Skeletal muscle satellite cell (primary cell): Measurements from ENCODE around the gene TMEM272. TPM values are rescaled to one million over a fixed set of nuclear protein-coding genes. Genes with fewer than 3 reads are reported as not detected.

Source experiments
- H3K27me3 ChIP-seq: 2 replicates; pipeline ENCODE4 v1.7.0; 2013; ENCODE audit warnings: low read length; ENCODE audit not compliant: control insufficient read depth, insufficient read depth
- H3K36me3 ChIP-seq: 2 replicates; pipeline ENCODE4 v1.7.0; 2013; ENCODE audit warnings: mild to moderate bottlenecking, control low read depth, low read length; ENCODE audit not compliant: insufficient read depth
- H3K4me1 ChIP-seq: 2 replicates; pipeline ENCODE4 v1.7.0; 2013; ENCODE audit warnings: low read length; ENCODE audit not compliant: control insufficient read depth, insufficient read depth
- H3K4me2 ChIP-seq: 2 replicates; pipeline ENCODE4 v1.7.0; 2013; ENCODE audit warnings: mild to moderate bottlenecking, low read length
- H3K4me3 ChIP-seq: 2 replicates; pipeline ENCODE4 v1.7.0; 2013; ENCODE audit warnings: low read length
- H3K9ac ChIP-seq: 2 replicates; pipeline ENCODE4 v1.7.0; 2013; ENCODE audit warnings: mild to moderate bottlenecking, low read depth, low read length, moderate library complexity
- H3K9me3 ChIP-seq: replicated peaks from 2 replicates; pipeline ENCODE4 v1.7.0; 2013; ENCODE audit warnings: mild to moderate bottlenecking, control low read depth, low read length
- total RNA-seq: library from RNA; depleted of rRNA; stranded (reverse); fragments of >200 nt; gene quantifications from 2 replicates; pipeline ENCODE4 v1.2.3, GENCODE V29; 2012; rRNA removed

The TMEM272 gene, protein sequence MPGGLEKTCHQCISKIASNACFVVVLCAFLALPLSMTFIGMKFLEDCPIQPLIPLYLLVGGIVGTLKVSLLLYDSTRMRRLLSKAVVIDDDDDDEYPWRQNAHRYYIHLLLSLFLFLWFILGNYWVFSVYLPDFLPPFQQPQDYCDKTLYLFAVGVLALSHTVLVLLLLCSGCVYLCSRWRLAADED
- total RNA-seq, result not detected in 2 replicates

DNA sequence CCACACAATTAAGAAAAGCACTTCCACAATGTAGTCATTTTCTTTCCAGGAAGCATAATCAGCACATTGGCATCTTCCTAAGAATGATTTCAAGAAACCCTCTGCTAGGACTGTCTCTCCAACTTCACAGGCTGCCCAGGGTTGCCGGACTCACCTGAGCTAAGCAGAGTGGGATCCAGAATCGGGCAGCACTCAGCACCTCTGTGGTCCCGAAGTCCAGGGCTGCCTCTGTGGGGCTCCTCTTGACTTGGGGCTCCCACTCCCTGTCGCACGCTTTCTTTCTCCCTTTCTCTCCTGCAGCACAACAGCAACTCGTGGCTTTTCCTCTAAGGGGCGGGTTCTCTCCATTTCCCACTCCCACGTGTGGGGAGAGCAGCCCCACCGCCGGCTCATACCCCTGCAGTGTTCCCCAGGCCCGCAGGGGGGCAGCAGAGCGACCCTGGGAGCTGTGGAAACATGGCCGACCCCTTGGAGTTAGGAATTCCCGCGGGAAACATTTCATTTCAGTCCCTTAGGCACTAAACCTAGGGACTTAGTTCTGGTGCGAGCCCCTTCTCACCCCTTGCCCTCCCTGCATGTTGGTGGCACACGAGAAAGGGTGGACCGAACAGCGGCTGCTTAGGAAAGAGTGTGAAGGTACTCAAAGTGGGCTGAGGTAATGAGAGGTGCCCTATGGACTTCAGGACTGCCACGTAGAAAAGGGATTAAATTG is at the start of gene TMEM272:
TMEM272 (minus strand) TSS at position 316 of the 712 bp plus-strand sequence. CDS start 6,647 bp downstream, outside the sequence.
- no peak within 1 kb of the TSS for H3K9ac ChIP-seq
- H3K27me3 ChIP-seq, result peaks cover 41% of the 10 kb centered on the region
- no peaks in the 10 kb centered on the region for H3K4me1 ChIP-seq
- H3K4me3 ChIP-seq, result no peak within 1 kb of the TSS
- H3K36me3 ChIP-seq, result no peaks in the 10 kb centered on the region
- peak within 1 kb of the TSS; percentile 43 for H3K4me2 ChIP-seq
- no peaks in the 10 kb centered on the region for H3K9me3 ChIP-seq

DNA sequence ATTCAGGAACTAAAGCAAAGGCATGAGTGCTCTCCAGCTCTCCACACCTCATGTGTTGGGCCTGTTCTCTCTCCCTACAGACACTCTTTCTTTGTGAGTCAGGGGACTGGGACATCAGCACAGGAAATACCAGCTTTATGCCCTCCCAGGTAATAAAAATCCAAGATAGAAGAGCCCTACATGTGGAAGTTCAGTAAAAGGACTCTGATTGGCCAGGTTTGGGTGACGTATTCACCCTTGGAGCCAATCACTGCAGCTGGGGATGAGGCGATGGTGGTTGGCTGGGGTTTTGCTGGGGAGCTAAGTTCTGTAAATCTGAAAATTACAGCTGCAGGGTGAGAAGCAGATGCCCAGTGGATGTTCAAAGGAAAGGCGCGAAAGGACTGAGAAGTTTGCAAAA is 49.3 kb upstream of the TMEM272 start:
- H3K36me3 ChIP-seq, result no peaks in the 10 kb centered on the region
- H3K9ac ChIP-seq, result no peak overlapping the region
- peaks cover 32% of the 10 kb centered on the region for H3K27me3 ChIP-seq
- H3K4me2 ChIP-seq, result no peak overlapping the region
- no peak overlapping the region for H3K4me3 ChIP-seq
- no peaks in the 10 kb centered on the region for H3K9me3 ChIP-seq
- H3K4me1 ChIP-seq, result no peaks in the 10 kb centered on the region

DNA sequence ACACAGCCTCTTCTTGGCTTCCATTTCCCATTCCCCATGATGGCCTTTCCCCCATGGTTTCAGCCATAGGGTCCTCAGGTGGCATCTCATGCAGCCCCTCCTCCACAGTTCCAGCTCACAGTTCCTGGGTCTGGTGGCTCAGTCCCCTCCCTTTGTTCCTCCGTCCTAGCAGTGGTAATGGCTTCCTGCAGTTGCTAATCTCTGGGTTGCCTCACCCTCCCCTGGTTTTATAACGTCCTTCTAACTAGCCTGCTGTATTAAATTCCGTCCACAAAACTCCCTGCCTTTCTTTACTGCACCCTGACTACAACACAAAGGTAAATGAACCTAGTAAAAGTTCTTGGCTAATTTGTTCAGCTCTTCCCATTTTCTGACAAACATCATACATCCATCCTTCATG is 47.7 kb upstream of the TMEM272 start:
- Histone ChIP-seq H3K4me1 (no peaks in the 10 kb centered on the region), H3K9ac (no peak overlapping the region), H3K9me3 (no peaks in the 10 kb centered on the region), H3K36me3 (no peaks in the 10 kb centered on the region), H3K27me3 (peaks cover 21% of the 10 kb centered on the region), H3K4me2 (no peak overlapping the region), H3K4me3 (no peak overlapping the region)

DNA sequence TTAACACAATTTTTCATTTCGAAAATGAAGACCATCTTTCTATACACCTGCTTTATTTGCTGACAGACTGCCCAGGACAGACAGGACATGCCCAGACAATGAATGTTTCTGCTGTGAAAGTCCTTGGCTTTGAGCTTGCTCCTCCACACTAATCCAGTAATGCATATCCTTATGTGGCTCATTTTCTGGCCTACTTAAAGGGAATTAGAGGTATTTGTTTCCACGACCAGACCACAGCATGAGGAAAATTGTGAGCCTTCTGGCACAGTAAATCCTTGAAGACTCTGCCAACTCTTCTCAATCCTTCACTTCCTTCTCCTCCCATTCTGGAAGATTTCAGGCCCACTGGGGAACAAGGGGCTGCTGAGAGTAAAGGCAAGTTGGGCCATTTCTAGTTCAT is 42.5 kb upstream of the TMEM272 start:
- Histone ChIP-seq H3K4me2 (no peak overlapping the region), H3K9me3 (no peaks in the 10 kb centered on the region), H3K4me3 (no peak overlapping the region), H3K27me3 (peaks cover 49% of the 10 kb centered on the region), H3K4me1 (no peaks in the 10 kb centered on the region), H3K36me3 (no peaks in the 10 kb centered on the region), H3K9ac (no peak overlapping the region)

DNA sequence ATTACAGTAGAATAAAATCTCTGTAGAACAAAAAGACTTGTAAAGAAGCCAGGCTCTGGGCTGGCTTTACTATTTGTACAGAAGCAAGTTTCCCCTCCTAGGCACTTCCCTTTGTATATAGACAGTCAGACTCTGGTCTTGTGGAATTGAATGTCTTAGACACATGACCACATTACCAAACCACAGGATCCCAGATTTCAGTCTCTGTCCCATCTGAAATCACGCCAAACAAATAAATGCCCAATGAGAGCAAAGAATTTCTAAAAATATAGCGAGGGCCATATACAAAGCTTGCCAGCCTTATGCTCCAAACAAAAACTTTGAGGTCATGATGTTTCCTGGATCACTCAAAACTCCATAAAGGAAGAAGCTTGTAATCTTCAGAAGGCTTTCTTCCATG is 40.7 kb upstream of the TMEM272 start:
- Histone ChIP-seq H3K9me3 (no peaks in the 10 kb centered on the region), H3K9ac (no peak overlapping the region), H3K27me3 (peaks cover 31% of the 10 kb centered on the region)

DNA sequence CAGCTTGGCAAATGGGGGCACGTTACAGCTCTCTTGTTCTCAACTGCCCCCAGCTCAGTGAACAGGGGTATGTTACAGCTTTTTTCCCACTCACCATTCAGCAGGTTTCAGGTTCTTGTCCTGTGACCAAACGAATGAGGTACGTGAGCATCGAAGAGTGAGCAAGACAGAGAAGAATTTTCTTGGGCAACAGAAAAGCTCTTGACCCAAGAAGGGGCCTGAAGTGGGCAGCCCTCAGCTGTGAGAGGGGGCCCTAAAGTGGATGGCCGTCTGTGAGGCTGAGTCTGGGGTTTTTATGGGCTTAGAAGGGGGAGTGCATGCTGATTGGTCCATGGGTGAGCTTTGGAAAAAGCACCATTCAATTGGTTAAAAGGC is 38.2 kb upstream of the TMEM272 start:
- Histone ChIP-seq H3K4me3 (no peak overlapping the region), H3K36me3 (no peaks in the 10 kb centered on the region), H3K9me3 (no peaks in the 10 kb centered on the region), H3K4me1 (no peaks in the 10 kb centered on the region), H3K9ac (no peak overlapping the region), H3K4me2 (no peak overlapping the region), H3K27me3 (peaks cover 40% of the 10 kb centered on the region)

More for the DNA sequence above, 40.7 kb upstream of the TMEM272 start:
- Histone ChIP-seq H3K4me2 (no peak overlapping the region), H3K4me1 (no peaks in the 10 kb centered on the region), H3K4me3 (no peak overlapping the region), H3K36me3 (no peaks in the 10 kb centered on the region)

DNA sequence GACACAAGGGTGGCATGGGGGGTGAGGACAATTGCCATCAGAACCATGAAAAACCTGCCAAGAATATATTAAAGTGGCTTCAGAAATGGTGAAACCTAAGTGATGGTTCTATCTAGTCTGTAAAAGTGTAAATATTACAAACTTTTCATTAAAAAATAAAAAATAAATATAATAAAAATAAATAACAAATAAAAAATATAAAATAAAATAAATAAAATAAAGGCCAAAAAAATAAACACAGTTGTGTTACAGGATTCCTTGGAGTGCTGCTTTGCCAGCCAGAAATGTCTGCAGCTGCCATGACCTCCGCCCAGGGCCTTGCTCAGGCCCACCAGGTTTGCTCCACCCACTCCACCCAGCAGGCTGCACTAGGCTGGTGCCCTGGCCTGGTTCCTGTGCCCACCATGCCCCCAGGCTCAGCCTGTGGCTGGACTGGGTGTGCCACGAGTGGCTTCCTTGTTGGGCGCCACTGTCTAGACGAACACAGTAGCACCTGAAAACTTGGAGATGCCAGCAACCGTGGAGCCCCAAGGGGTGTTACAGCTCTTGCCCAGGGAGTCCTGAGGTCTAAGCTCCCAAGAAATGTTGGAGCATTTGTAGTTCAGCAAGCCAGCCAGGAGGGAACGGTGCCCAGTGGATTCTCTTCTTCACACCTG is 37.7 kb upstream of the TMEM272 start:
- H3K27me3 ChIP-seq, result peaks cover 40% of the 10 kb centered on the region
- H3K4me3 ChIP-seq, result no peak overlapping the region
- no peaks in the 10 kb centered on the region for H3K36me3 ChIP-seq
- no peak overlapping the region for H3K9ac ChIP-seq
- no peak overlapping the region for H3K4me2 ChIP-seq
- H3K4me1 ChIP-seq, result no peaks in the 10 kb centered on the region
- H3K9me3 ChIP-seq, result no peaks in the 10 kb centered on the region

DNA sequence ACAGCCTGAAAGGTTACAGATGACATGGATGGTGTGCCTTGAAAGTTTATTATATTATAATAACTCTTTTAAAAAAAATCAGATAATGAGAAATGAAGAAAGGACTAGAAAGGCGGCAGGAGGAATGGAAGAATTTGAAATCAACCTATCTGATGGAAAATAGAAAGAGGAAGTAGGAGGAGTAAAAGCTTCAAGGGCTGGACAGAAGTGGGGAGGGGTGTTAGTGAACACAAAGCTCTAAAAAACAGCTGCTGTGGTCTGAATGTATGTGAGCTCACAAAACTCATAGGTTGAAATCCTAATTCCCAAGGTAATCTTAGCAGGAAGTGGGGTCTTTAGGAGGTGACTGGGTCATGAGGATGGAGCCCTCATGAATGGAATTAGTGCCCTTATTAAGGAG is 36.3 kb upstream of the TMEM272 start:
- no peaks in the 10 kb centered on the region for H3K36me3 ChIP-seq

DNA sequence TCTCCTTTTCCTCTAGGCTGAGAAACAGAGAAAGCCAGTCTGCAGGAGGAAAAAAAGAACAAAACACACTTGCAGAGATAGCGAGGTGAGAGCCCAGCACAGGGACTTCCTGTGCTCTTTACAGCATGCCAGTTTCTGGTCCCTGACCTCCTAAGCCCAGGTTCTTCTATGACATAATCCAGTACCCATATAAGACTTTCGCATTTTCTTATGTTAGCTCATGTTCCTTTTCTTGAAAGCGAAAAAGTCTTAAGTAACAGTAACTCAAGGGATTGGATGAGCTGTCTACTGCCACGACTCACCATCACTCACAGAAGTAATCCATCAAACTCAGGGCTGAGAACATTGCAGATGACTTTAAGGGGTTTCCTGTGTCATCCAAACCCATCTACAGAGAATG is 34.2 kb upstream of the TMEM272 start:
- H3K4me2 ChIP-seq, result no peak overlapping the region
- no peaks in the 10 kb centered on the region for H3K9me3 ChIP-seq
- H3K4me1 ChIP-seq, result no peaks in the 10 kb centered on the region
- no peak overlapping the region for H3K4me3 ChIP-seq
- H3K36me3 ChIP-seq, result no peaks in the 10 kb centered on the region
- H3K27me3 ChIP-seq, result peaks cover 41% of the 10 kb centered on the region
- no peak overlapping the region for H3K9ac ChIP-seq

More for the DNA sequence above, 36.3 kb upstream of the TMEM272 start:
- Histone ChIP-seq H3K9ac (no peak overlapping the region), H3K4me1 (no peaks in the 10 kb centered on the region), H3K4me3 (no peak overlapping the region), H3K27me3 (peaks cover 36% of the 10 kb centered on the region), H3K4me2 (no peak overlapping the region), H3K9me3 (no peaks in the 10 kb centered on the region)

DNA sequence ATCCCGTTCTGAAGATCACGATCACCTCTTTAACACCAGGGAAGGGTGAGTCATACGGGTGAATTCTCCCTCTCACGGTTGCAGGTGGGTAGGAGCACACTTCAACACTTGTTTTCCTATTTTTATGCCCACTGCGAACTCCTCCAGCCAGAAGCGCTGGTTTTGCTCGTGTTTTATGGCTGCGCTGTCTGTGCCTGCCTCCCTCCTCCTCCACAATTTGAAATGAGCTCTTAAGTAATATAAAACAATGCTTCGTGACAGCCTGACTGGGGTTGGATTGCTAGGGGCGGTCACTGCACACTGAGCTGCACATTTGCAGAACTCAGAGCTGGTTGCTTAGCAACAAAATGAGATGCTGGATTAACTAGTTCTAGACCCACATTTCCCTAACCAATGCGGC is 29.7 kb upstream of the TMEM272 start:
- no peak overlapping the region for H3K4me2 ChIP-seq
- no peaks in the 10 kb centered on the region for H3K9me3 ChIP-seq
- H3K9ac ChIP-seq, result no peak overlapping the region
- no peaks in the 10 kb centered on the region for H3K4me1 ChIP-seq
- H3K27me3 ChIP-seq, result peaks cover 50% of the 10 kb centered on the region
- H3K36me3 ChIP-seq, result no peaks in the 10 kb centered on the region
- no peak overlapping the region for H3K4me3 ChIP-seq

DNA sequence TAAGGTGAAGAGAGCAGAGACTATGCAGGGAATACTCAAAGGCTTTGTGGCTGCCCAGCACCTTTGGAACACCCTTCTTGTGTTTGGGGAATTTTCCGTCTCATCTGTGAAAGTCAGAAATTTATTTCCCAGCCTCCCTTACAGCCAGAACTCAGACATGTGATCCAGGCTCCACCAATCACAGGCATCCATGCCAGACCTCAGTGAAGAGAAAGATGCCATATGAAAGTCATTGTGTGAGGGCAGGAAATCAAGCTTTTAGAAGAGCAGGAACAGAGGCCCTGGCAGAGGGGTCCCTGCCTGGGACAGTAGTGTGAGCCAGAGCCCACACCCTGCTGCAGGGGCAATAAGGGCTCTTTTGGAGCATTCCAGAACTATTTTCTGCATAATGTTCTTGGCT is 28.9 kb upstream of the TMEM272 start:
- Histone ChIP-seq H3K4me3 (no peak overlapping the region), H3K27me3 (peaks cover 50% of the 10 kb centered on the region), H3K4me1 (no peaks in the 10 kb centered on the region), H3K9me3 (no peaks in the 10 kb centered on the region), H3K36me3 (no peaks in the 10 kb centered on the region), H3K9ac (no peak overlapping the region), H3K4me2 (no peak overlapping the region)
